ENCODE data around the gene RFX7. TPM values are rescaled to one million over a fixed set of nuclear protein-coding genes. Genes with fewer than 3 reads are reported as not detected.
"Not testable (repeated sequence)": the region's sequence is repeated elsewhere in the genome, so short reads cannot be mapped to it uniquely, and the experiment has no call there.

RFX7 gene
- total RNA-seq, 1 experiment from 2014 or later: 5.5 TPM

DNA sequence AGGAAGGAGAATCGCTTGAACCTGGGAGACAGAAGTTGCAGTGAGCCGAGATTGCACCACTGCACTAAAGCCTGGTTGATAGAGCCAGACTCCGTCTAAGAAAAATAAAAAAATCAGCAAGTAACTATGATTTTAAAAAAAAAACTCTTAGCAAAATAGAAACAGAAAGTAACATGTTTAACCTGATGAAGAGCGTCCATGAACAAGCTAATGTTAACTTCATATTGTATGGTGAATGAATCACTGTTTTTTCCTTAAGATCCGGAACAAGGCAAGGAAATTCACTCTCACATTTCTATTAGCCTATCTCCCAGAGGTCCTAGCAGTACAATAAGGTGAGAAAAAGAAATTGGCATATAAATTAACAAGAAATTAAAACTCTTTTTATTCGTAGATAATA is 69.0 kb downstream of the RFX7 start:
- no peak for DNase-seq (ENCODE audit: low read depth in 1 of 2, low spot score in 2 of 2)
- Histone ChIP-seq H3K27me3 (replicated peaks) (no peaks in the 10 kb centered on the region), H3K27ac (no peak overlapping the region), H3K36me3 (peaks cover 13% of the 10 kb centered on the region; the same call in 1 of the 2 replicates), H3K9me3 (replicated peaks) (no peaks in the 10 kb centered on the region), H3K4me3 (no peak overlapping the region), H3K4me1 (replicated peaks) (peaks cover 5% of the 10 kb centered on the region; the same call in 1 of the 2 replicates)

DNA sequence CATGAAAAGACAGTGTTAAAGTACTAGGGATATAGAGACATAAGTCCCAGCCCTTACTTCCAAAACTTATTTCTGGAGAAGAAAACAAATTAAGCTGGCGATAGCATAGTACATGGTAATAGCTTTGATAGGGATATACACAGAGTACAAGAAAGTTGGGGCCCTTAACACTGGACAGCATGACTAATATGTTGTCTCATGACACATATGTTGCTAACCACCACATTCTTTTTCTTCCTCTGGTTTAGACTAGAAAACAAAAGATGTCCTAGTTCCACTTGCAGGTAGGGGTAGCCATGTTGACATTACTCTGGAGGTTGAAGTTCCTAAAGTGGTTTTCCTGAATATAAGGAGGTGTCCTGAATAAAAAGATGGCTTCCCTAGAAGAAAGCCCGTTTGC is 75.3 kb downstream of the RFX7 start:
- no peaks in the 10 kb centered on the region for H3K27me3 ChIP-seq (replicated peaks)
- H3K4me3 ChIP-seq: no peak overlapping the region
- peaks cover 6% of the 10 kb centered on the region; the same call in 1 of the 2 replicates for H3K4me1 ChIP-seq (replicated peaks)
- H3K9me3 ChIP-seq (replicated peaks): no peaks in the 10 kb centered on the region
- no peak overlapping the region for H3K27ac ChIP-seq
- DNase-seq (ENCODE audit: low read depth in 1 of 2, low spot score in 2 of 2): no peak
- H3K36me3 ChIP-seq: peaks cover 10% of the 10 kb centered on the region; the same call in 1 of the 2 replicates

- H3K9me3 ChIP-seq (replicated peaks): no peaks in the 10 kb centered on the region
- no peaks in the 10 kb centered on the region for H3K36me3 ChIP-seq
- no peak overlapping the region for H3K27ac ChIP-seq
- no peak overlapping the region for H3K4me3 ChIP-seq
- peaks cover 6% of the 10 kb centered on the region; the same call in 1 of the 2 replicates for H3K4me1 ChIP-seq (replicated peaks)
- H3K27me3 ChIP-seq (replicated peaks): no peaks in the 10 kb centered on the region
- DNase-seq (ENCODE audit: low read depth in 1 of 2, low spot score in 2 of 2): no peak
Measured at GRCh38 chr15:56165234-56165633, 78.4 kb downstream of the RFX7 start.

- Histone ChIP-seq H3K36me3 (peaks cover 3% of the 10 kb centered on the region; the same call in 1 of the 2 replicates), H3K4me1 (replicated peaks) (no peaks in the 10 kb centered on the region), H3K9me3 (replicated peaks) (no peaks in the 10 kb centered on the region), H3K27ac (no peak overlapping the region), H3K4me3 (no peak overlapping the region), H3K27me3 (replicated peaks) (no peaks in the 10 kb centered on the region)
- no peak for DNase-seq (ENCODE audit: low read depth in 1 of 2, low spot score in 2 of 2)
Measured at GRCh38 chr15:56160966-56161365, 82.7 kb downstream of the RFX7 start.

DNA sequence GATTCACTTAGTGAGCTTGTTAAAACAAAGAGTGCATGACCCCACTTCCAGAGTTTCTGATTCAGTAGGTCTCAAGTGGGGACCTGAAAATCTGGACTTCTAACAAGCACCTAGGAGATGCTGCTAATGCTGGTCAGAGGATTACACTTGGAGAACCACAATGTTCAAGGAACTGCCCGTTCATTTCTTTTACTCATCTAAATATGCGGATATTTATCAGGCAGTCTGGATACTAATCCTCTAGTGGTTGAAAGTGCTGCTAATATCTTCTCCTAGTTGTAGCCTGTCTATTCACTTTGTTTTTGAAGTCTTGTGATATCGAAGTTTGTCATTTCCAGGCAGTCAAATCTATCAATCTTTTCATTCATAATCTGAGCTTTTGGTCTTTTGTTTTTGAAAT is 86.8 kb downstream of the RFX7 start:
- H3K4me1 ChIP-seq (replicated peaks): no peaks in the 10 kb centered on the region
- no peaks in the 10 kb centered on the region for H3K27me3 ChIP-seq (replicated peaks)
- peaks cover 3% of the 10 kb centered on the region; the same call in 1 of the 2 replicates for H3K36me3 ChIP-seq
- no peak overlapping the region for H3K4me3 ChIP-seq
- no peak overlapping the region for H3K27ac ChIP-seq
- no peak for DNase-seq (ENCODE audit: low read depth in 1 of 2, low spot score in 2 of 2)
- no peaks in the 10 kb centered on the region; the same call in 1 of the 2 replicates for H3K9me3 ChIP-seq (replicated peaks)

GRCh38 chr15:56155278-56155677 is 88.4 kb downstream of the RFX7 start:
- not testable (repeated sequence) for DNase-seq (ENCODE audit: low read depth in 1 of 2, low spot score in 2 of 2); H3K36me3 ChIP-seq; H3K4me3 ChIP-seq; H3K4me1 ChIP-seq (replicated peaks); H3K27ac ChIP-seq; H3K27me3 ChIP-seq (replicated peaks); H3K9me3 ChIP-seq (replicated peaks)

DNA sequence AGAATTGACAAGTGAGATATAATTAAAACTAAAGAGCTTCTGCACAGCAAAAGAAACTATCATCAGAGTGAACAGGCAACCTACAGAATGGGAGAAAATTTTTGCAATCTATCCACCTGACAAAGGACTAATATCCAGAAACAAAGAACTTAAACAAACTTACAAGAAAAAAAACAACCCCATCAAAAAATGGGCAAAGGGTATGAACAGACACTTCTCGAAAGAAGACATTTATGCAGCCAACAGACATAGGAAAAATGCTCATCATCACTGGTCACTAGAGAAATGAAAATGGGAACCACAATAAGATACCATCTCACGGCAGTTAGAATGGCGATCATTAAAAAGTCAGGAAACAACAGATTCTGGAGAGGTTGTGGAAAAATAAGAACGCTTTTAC is 88.9 kb downstream of the RFX7 start:
- DNase-seq (ENCODE audit: low read depth in 1 of 2, low spot score in 2 of 2); H3K36me3 ChIP-seq: not testable (repeated sequence)

GRCh38 chr15:56150204-56150603 is 93.5 kb downstream of the RFX7 start:
- Histone ChIP-seq H3K36me3 (peaks cover 4% of the 10 kb centered on the region; the same call in 1 of the 2 replicates), H3K4me3 (no peak overlapping the region), H3K9me3 (replicated peaks) (peaks cover 4% of the 10 kb centered on the region; the same call in 1 of the 2 replicates), H3K4me1 (replicated peaks) (no peaks in the 10 kb centered on the region), H3K27ac (no peak overlapping the region), H3K27me3 (replicated peaks) (no peaks in the 10 kb centered on the region)
- no peak for DNase-seq (ENCODE audit: low read depth in 1 of 2, low spot score in 2 of 2)

More for the DNA sequence above, 88.9 kb downstream of the RFX7 start:
- not testable (repeated sequence) for H3K4me1 ChIP-seq (replicated peaks); H3K9me3 ChIP-seq (replicated peaks); H3K27ac ChIP-seq; H3K4me3 ChIP-seq; H3K27me3 ChIP-seq (replicated peaks)

DNA sequence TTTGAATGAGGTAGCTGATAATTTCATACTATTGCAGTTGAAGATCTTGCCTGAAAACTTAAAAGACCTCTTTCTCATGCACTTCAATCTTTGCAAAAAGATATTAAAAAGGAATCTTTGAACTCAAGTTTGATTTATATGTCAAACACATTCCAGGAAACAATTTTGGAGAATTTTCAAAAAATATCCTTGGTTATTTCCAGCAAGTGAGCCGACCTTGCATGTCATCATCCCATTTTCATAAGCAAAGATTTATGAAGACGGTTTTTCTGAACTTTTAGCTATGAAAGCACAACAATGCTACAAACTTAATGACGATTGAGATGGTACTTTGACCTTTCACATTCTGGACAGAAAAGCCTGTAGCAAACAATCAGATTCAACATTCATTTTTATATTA is 95.6 kb downstream of the RFX7 start:
- H3K27me3 ChIP-seq (replicated peaks): no peaks in the 10 kb centered on the region
- H3K9me3 ChIP-seq (replicated peaks): 0 out of 2 replicates have a peak, but pooled peaks cover 4% of the 10 kb centered on the region
- H3K4me3 ChIP-seq: no peak overlapping the region
- no peak overlapping the region for H3K27ac ChIP-seq
- H3K4me1 ChIP-seq (replicated peaks): no peaks in the 10 kb centered on the region
- H3K36me3 ChIP-seq: peaks cover 4% of the 10 kb centered on the region; the same call in 1 of the 2 replicates
- no peak for DNase-seq (ENCODE audit: low read depth in 1 of 2, low spot score in 2 of 2)

GRCh38 chr15:56146756-56147155 is 96.9 kb downstream of the RFX7 start:
- Histone ChIP-seq H3K4me1 (replicated peaks) (no peaks in the 10 kb centered on the region), H3K27ac (no peak overlapping the region), H3K4me3 (no peak overlapping the region), H3K9me3 (replicated peaks) (0 out of 2 replicates have a peak, but pooled peaks cover 4% of the 10 kb centered on the region), H3K36me3 (peaks cover 17% of the 10 kb centered on the region; the same call in 1 of the 2 replicates), H3K27me3 (replicated peaks) (no peaks in the 10 kb centered on the region)
- DNase-seq (ENCODE audit: low read depth in 1 of 2, low spot score in 2 of 2): no peak

- Histone ChIP-seq H3K36me3 (peaks cover 8% of the 10 kb centered on the region), H3K4me1 (replicated peaks) (no peaks in the 10 kb centered on the region), H3K4me3 (no peak overlapping the region), H3K27ac (no peak overlapping the region), H3K27me3 (replicated peaks) (no peaks in the 10 kb centered on the region), H3K9me3 (replicated peaks) (peaks cover 3% of the 10 kb centered on the region; the same call in 1 of the 2 replicates)
- DNase-seq (ENCODE audit: low read depth in 1 of 2, low spot score in 2 of 2): no peak
Measured at GRCh38 chr15:56128081-56128480, 115.6 kb downstream of the RFX7 start.

GRCh38 chr15:56126409-56126808 is 117.3 kb downstream of the RFX7 start:
- Histone ChIP-seq H3K36me3 (peaks cover 10% of the 10 kb centered on the region), H3K4me3 (no peak overlapping the region), H3K9me3 (replicated peaks) (peaks cover 3% of the 10 kb centered on the region; the same call in 1 of the 2 replicates), H3K27ac (no peak overlapping the region), H3K4me1 (replicated peaks) (no peaks in the 10 kb centered on the region), H3K27me3 (replicated peaks) (no peaks in the 10 kb centered on the region)
- DNase-seq (ENCODE audit: low read depth in 1 of 2, low spot score in 2 of 2): no peak

GRCh38 chr15:56124391-56124790 is 119.3 kb downstream of the RFX7 start:
- Histone ChIP-seq H3K27ac (no peak overlapping the region), H3K9me3 (replicated peaks) (peaks cover 3% of the 10 kb centered on the region; the same call in 1 of the 2 replicates), H3K27me3 (replicated peaks) (no peaks in the 10 kb centered on the region), H3K4me1 (replicated peaks) (no peaks in the 10 kb centered on the region), H3K4me3 (no peak overlapping the region), H3K36me3 (peaks cover 10% of the 10 kb centered on the region)
- no peak for DNase-seq (ENCODE audit: low read depth in 1 of 2, low spot score in 2 of 2)

DNA sequence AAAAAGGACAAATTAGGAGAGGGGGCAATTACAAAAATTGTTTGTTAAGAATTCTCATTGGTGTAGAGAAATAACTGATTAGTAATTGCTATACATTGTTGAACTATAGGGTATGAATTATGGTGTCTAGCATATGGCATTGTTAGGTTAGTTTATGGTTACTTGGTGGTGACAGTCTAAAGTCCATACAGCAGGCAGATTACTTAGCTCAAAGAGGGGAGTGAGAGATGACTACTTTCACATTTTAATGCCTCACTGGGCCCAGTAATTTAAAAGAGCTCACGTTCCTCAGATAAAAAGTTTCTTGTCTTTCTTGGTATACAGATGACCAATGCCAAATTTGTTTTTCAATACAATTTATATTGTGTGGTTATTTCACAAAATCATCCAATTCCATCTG is 137.8 kb downstream of the RFX7 start:
- Histone ChIP-seq H3K9me3 (replicated peaks) (no peaks in the 10 kb centered on the region), H3K27me3 (replicated peaks) (no peaks in the 10 kb centered on the region), H3K4me1 (replicated peaks) (no peaks in the 10 kb centered on the region), H3K4me3 (no peak overlapping the region), H3K27ac (no peak overlapping the region), H3K36me3 (no peaks in the 10 kb centered on the region)
- no peak for DNase-seq (ENCODE audit: low read depth in 1 of 2, low spot score in 2 of 2)

GRCh38 chr15:56102441-56102840 is 141.2 kb downstream of the RFX7 start:
- H3K4me3 ChIP-seq: no peak overlapping the region
- no peaks in the 10 kb centered on the region for H3K27me3 ChIP-seq (replicated peaks)
- no peak overlapping the region for H3K27ac ChIP-seq
- no peak for DNase-seq (ENCODE audit: low read depth in 1 of 2, low spot score in 2 of 2)
- H3K4me1 ChIP-seq (replicated peaks): no peaks in the 10 kb centered on the region
- no peaks in the 10 kb centered on the region for H3K9me3 ChIP-seq (replicated peaks)
- peaks cover 6% of the 10 kb centered on the region; the same call in 1 of the 2 replicates for H3K36me3 ChIP-seq
